Right atrium auricular region (tissue), 2 donors: Measurements from ENCODE around the gene CIAPIN1. TPM values are rescaled to one million over a fixed set of nuclear protein-coding genes. Genes with fewer than 3 reads are reported as not detected.

Experiments used
- DNase-seq: peaks from one replicate; pipeline ENCODE4 v3.0.0-alpha.2; 2019; ENCODE audit warnings: low spot score
- H3K27ac ChIP-seq, 2 donors: fragments of 200-600 bp; sonication (generic); 1 replicate in 1 of 2; 2 replicates in 1 of 2; pipeline ENCODE4 v1.5.1; 2016 to 2019
- H3K27me3 ChIP-seq, 2 donors: fragments of 200-600 bp; sonication (generic); one replicate each; pipeline versions ENCODE4 v1.5.1 to v1.6.0; 2017 to 2019
- H3K36me3 ChIP-seq: fragments of 200-600 bp; sonication (generic); one replicate; pipeline ENCODE4 v1.5.1; 2016
- H3K4me1 ChIP-seq, 2 donors: fragments of 200-600 bp; sonication (generic); one replicate each; pipeline versions ENCODE4 v1.5.1 to v1.6.0; 2017 to 2019
- H3K4me3 ChIP-seq, 2 donors: fragments of 200-600 bp; sonication (generic); 1 replicate in 1 of 2; 2 replicates in 1 of 2; pipeline ENCODE4 v1.5.1; 2017 to 2019; ENCODE audit warnings: mild to moderate bottlenecking in 1 of 2, moderate library complexity in 1 of 2
- H3K9me3 ChIP-seq, 2 donors: fragments of 200-600 bp; sonication (generic); one replicate each; pipeline ENCODE4 v1.5.1; 2019
- total RNA-seq, 2 donors: library from RNA; depleted of rRNA; stranded (reverse); fragments of >200 nt; gene quantifications; one replicate each; pipeline ENCODE4 v1.1.0, GENCODE V29; 2016
- TF ChIP-seq, protein P1 (sequence below), 2 donors: fragments of 200-600 bp; sonication (generic); IDR thresholded peaks; one replicate each; pipeline ENCODE4 v1.5.1; 2019; ENCODE audit warnings: antibody characterized with exemption in 2 of 2

The CIAPIN1 gene
- total RNA-seq, 2 donors from 2014 or later: 33.0 to 34.4 TPM

DNA sequence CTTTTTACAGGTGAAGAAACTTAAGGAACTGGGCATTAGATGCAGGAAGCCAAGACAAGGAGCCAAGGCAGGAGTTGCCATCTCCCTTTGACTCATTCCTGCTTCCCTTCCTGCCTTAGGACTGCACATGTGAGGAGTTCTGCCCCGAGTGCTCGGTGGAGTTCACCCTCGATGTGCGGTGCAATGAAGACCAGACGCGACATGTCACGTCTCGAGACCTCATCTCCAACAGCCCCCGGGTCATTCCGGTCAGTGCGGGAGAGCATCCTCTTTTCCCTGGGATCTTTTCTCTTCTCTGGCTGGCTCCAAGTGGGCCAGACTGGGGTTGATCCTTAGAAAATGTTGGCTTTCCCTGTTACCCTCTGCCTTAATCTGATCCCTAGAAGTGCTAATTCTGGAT is 21.9 kb upstream of the CIAPIN1 start:
- Histone ChIP-seq H3K27ac (no peak overlapping the region), H3K4me3 (no peak overlapping the region), H3K36me3 (peaks cover 81% of the 10 kb centered on the region), H3K27me3 (no peaks in the 10 kb centered on the region), H3K4me1 (peaks cover 0 to 25% of the 10 kb centered on the region in 2 donors), H3K9me3 (no peaks in the 10 kb centered on the region)
- TF ChIP-seq, protein P1, sequence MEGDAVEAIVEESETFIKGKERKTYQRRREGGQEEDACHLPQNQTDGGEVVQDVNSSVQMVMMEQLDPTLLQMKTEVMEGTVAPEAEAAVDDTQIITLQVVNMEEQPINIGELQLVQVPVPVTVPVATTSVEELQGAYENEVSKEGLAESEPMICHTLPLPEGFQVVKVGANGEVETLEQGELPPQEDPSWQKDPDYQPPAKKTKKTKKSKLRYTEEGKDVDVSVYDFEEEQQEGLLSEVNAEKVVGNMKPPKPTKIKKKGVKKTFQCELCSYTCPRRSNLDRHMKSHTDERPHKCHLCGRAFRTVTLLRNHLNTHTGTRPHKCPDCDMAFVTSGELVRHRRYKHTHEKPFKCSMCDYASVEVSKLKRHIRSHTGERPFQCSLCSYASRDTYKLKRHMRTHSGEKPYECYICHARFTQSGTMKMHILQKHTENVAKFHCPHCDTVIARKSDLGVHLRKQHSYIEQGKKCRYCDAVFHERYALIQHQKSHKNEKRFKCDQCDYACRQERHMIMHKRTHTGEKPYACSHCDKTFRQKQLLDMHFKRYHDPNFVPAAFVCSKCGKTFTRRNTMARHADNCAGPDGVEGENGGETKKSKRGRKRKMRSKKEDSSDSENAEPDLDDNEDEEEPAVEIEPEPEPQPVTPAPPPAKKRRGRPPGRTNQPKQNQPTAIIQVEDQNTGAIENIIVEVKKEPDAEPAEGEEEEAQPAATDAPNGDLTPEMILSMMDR (IDR thresholded peaks at IDR 0.05): no peak
- no peak for DNase-seq

DNA sequence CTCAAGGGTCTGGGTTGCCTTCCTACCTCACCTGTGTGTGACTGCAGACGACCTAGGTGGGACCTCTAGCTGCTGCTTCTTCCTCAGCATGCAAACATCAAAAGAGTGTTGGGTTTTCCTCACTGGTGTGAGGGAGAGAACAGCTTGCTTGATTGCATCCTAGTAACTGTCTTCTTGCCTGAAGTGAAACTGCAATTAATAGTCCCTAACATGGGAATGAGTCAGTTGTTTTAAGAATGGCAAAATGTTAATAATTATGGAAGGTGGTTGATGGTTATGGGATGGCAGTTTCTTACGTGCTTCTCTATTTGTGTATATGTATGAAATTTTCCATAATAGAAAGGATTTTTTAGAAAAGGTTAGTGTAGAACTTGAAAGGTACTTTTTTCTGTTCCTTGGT is 21.2 kb upstream of the CIAPIN1 start:
- no peak overlapping the region for H3K27ac ChIP-seq
- H3K27me3 ChIP-seq: no peaks in the 10 kb centered on the region
- H3K36me3 ChIP-seq: peaks cover 76% of the 10 kb centered on the region
- H3K4me3 ChIP-seq: no peak overlapping the region
- DNase-seq: no peak
- no peaks in the 10 kb centered on the region for H3K9me3 ChIP-seq
- TF ChIP-seq, protein P1 (IDR thresholded peaks at IDR 0.05): no peak
- peaks cover 0 to 32% of the 10 kb centered on the region in 2 donors for H3K4me1 ChIP-seq

DNA sequence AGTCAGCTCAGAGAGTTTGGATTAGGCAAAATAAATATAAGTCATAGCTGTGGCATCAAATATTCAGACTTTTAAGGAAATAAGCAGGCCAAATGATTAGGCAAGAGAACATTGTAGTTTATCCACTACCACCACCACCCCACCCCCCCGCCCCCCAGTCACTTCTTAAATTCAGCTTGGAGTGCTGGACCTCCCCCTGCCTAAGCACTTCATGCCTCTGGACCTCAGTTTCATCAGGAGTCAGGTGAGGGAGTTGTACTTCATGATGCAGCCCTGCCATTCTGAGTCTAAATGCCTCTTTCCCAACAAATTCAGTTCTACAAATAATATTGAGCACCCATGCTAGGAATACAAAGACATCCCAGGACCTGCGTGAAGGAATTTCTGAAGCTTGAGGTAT is 17.3 kb upstream of the CIAPIN1 start:
- peaks cover 0 to 13% of the 10 kb centered on the region in 2 donors for H3K4me1 ChIP-seq
- no peaks in the 10 kb centered on the region for H3K27me3 ChIP-seq
- no peak for DNase-seq
- H3K9me3 ChIP-seq: no peaks in the 10 kb centered on the region
- H3K36me3 ChIP-seq: peaks cover 62% of the 10 kb centered on the region
- TF ChIP-seq, protein P1 (IDR thresholded peaks at IDR 0.05): no peak
- H3K4me3 ChIP-seq: no peak overlapping the region
- no peak overlapping the region for H3K27ac ChIP-seq

DNA sequence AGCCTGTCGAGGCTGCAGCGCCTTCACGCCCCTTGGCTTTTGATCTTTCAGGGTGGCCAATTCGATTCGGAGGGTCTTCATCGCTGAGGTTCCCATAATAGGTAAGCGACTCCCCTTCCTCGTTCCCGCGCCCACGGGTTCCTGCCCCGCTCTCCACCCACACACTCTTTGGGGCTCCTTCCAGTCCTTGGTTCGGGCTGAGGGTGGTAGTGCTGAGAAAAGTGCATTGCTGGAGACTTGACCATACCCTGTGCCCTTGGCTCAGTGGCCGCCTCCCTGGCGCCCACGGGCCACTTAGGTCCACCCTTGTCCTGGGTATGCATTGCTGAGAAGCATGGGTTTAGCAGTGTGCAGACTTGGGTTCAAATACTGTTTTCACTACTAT is 15.8 kb upstream of the CIAPIN1 start:
- Histone ChIP-seq H3K36me3 (peaks cover 62% of the 10 kb centered on the region), H3K9me3 (no peaks in the 10 kb centered on the region), H3K4me1 (peaks cover 0 to 13% of the 10 kb centered on the region in 2 donors), H3K4me3 (peak overlapping the region; percentile 77 to 99), H3K27me3 (no peaks in the 10 kb centered on the region), H3K27ac (peak overlapping the region; percentile 75 to 91)
- DNase-seq: no peak
- TF ChIP-seq, protein P1 (IDR thresholded peaks at IDR 0.05): no peak

DNA sequence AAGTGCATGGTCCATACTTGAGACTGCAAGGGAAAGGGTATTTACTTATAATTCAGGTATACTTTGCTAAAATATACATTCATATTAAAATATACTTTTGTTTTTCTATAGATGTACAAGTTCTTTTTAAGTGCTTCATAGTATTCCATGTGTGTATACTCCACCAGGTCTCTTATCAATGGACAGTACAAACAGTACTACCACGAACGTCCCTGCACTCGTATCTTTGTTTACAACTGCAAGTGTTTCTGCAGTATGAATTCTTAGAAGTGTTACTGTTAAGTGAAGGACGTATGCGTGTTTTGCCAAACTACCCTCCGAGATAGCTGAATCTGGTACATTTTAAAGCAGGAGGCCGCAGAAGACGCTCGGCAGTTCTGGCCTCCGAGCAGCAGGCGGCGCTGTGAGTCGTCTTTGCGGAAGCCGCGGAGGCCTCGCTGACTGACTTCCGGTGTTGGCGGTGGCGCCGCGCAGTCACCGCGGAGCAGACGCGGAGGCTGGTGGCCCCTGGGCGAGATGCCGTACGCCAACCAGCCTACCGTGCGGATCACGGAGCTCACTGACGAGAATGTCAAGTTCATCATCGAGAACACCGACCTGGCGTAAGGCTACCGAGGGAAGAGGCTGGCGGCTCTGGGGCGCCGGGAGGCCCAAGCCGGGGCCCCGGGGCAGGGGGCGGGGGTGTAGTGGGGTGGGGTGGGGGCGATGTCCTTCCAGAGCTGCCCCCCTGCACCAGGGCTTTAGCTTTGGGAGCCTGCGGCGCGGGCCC is 15.2 kb upstream of the CIAPIN1 start, which contains the start of gene POLR2C:
Gene POLR2C (plus strand): TSS at position 471 of the 769 bp plus-strand sequence. CDS start 46 bp downstream, at position 517.
- Histone ChIP-seq H3K27me3 (no peaks in the 10 kb centered on the region), H3K4me3 (peak within 1 kb of the TSS; percentile 77 to 99), H3K36me3 (peaks cover 65% of the 10 kb centered on the region), H3K27ac (peak within 1 kb of the TSS; percentile 75 to 91), H3K4me1 (peaks cover 0 to 13% of the 10 kb centered on the region in 2 donors), H3K9me3 (no peaks in the 10 kb centered on the region)
- peak; percentile 90 for DNase-seq
- TF ChIP-seq, protein P1 (IDR thresholded peaks at IDR 0.05): peak; percentile 99
